ENCODE data around the gene UBE2N. TPM values are rescaled to one million over a fixed set of nuclear protein-coding genes. Genes with fewer than 3 reads are reported as not detected.

Gene UBE2N
- total and polyA plus RNA-seq, 11 donors: 53.6 to 107 (median 88.1) TPM

GRCh38 chr12:93447555-93448290, 6.0 kb upstream of the UBE2N start:
- ATAC-seq (no peak), DNase-seq (no peak)
- Histone ChIP-seq H3K4me1 (peaks cover 0 to 5% (median 3%) of the 10 kb centered on the region in 12 donors), H3K36me3 (no peaks in the 10 kb centered on the region), H3K27me3 (no peaks in the 10 kb centered on the region), H3K9me3 (no peaks in the 10 kb centered on the region), H3K4me3 (no peak overlapping the region), H3K27ac (no peak overlapping the region)
- intact Hi-C loops (cut with DNase I): no loop called here
- TF ChIP-seq POLR2A (IDR thresholded peaks at IDR 0.05): no peak
- no peak for TF ChIP-seq CTCF (IDR thresholded peaks at IDR 0.05)
- WGBS, 4 donors: 66 to 74% (median 68%) methylated on average over 4 of the region's 4 CpGs

GRCh38 chr12:93443576-93443975, 1.8 kb upstream of the UBE2N start:
- Histone ChIP-seq H3K27me3 (no peaks in the 10 kb centered on the region), H3K27ac (no peak overlapping the region), H3K36me3 (no peaks in the 10 kb centered on the region), H3K4me1 (peaks cover 0 to 33% (median 24%) of the 10 kb centered on the region in 12 donors), H3K9me3 (no peaks in the 10 kb centered on the region), H3K4me3 (no peak overlapping the region)
- intact Hi-C loops (cut with DNase I): no loop called here
- 94 to 97% (median 94%) methylated on average over 4 of the region's 4 CpGs for WGBS, 4 donors
- ATAC-seq (no peak), DNase-seq (no peak)
- no peak for TF ChIP-seq POLR2A (IDR thresholded peaks at IDR 0.05)
- TF ChIP-seq CTCF (IDR thresholded peaks at IDR 0.05): no peak

GRCh38 chr12:93442411-93443340, 929 bp upstream of the UBE2N start:
- DNase-seq (no peak), ATAC-seq (peak in 1 of 4 donors; percentile 4)
- TF ChIP-seq CTCF (IDR thresholded peaks at IDR 0.05) (no peak), POLR2A (IDR thresholded peaks at IDR 0.05) (no peak)
- no peaks in the 10 kb centered on the region for H3K9me3 ChIP-seq
- no peaks in the 10 kb centered on the region for H3K27me3 ChIP-seq
- 7 to 11% (median 7%) methylated on average over 19 of the region's 19 CpGs for WGBS, 4 donors
- intact Hi-C loops (cut with DNase I): loop anchor here in 1 of 10 donors (1.0 kb wide), 1 partner anchor 25 kb away; the partner anchor contains the start of gene MRPL42
- H3K27ac ChIP-seq: peak overlapping the region; percentile 51 to 96 (median 92)
- H3K4me1 ChIP-seq: peaks cover 0 to 42% (median 32%) of the 10 kb centered on the region in 12 donors
- peak overlapping the region; percentile 68 to 100 (median 94) for H3K4me3 ChIP-seq
- H3K36me3 ChIP-seq: no peaks in the 10 kb centered on the region
